Activated effector memory CD4-positive, alpha-beta T cell treated with anti-CD3 and anti-CD28 coated beads, Interleukin-2, amount 50 U/mL, for 16 hours (primary cell): ENCODE data around the gene EFNA2.

Experiments used
- DNase-seq: peaks from one replicate; pipeline ENCODE4 v3.0.0-alpha.2; 2020

The EFNA2 gene

DNA sequence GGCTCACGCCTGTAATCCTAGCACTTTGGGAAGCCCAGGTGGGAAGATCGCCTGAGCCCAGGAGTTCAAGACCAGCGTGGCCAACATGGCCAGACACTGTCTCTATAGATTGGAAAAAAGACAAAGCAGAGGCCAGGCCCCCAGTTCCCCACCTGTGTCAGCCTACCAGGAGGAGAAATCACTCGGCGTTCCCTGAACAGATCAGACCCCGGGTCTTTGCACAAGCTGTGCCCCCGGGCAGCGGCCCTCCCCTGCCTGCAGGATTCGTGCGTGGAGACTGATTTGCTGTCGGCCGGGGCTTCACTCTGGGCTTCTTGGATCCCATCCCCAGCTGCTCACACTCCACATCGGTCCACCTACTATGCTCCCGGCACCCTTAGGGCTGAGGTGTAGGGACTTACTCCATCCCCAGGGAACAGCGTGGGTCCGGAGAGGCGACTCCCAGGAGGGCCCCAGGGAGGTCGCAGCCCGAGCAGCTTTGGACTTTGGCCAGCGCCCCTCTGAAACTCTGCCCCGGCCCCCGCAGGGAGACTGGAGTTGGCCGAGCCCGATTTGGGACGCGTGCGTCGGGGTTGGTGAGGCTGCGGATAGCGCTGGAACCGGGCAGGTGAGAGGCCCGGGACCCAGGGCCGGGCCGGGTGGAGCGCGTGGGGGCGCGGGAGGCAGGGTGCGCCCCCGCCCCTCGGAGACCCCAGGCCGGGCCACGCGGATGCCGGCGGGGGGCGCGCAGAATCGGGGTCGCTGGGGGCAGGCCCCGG, 515 bp upstream of the EFNA2 start:
- DNase-seq, result no peak

DNA sequence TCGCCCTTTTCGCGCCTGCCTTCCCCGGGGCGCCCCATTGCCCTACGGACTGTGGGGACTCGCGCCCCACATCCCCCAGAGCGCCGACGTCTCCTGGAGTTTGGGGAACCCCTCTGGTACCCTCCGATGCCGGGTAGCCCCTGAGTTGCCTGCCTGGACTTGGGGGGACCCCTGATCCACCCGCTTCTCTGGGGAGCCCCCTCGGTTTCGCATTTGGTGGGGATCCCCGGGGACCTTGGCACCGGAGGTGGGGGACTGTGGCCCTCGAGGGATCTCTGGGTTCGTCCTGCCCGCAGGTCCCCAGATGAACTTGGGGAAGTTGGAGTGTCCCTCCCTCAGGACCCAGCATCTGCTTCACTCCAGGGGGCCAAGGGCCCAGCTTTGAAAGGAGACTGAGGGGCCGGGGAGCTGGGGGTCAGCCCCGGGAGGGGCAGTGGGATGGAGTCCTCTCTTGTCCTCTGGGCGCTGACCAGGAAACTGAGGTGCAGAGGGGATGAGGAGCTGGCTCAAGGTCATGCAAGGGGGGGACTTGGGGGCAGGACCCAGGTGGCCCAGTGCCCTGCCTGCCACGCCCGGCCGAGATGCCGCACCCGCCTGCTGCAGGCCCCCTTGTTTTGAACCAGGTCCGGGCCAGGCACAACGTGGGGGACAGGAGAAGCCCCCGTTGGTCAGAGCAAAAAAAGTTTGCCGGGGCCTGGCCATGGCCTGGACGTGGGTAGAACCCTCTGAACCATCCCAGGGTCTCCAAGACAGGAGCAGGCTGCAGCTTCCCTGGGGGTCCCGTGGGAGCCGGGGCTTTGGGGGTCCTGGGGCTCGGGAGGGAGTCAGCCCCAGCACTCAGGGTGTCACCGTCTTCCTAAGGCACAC, 1.0 kb downstream of the EFNA2 start:
- no peak for DNase-seq

DNA sequence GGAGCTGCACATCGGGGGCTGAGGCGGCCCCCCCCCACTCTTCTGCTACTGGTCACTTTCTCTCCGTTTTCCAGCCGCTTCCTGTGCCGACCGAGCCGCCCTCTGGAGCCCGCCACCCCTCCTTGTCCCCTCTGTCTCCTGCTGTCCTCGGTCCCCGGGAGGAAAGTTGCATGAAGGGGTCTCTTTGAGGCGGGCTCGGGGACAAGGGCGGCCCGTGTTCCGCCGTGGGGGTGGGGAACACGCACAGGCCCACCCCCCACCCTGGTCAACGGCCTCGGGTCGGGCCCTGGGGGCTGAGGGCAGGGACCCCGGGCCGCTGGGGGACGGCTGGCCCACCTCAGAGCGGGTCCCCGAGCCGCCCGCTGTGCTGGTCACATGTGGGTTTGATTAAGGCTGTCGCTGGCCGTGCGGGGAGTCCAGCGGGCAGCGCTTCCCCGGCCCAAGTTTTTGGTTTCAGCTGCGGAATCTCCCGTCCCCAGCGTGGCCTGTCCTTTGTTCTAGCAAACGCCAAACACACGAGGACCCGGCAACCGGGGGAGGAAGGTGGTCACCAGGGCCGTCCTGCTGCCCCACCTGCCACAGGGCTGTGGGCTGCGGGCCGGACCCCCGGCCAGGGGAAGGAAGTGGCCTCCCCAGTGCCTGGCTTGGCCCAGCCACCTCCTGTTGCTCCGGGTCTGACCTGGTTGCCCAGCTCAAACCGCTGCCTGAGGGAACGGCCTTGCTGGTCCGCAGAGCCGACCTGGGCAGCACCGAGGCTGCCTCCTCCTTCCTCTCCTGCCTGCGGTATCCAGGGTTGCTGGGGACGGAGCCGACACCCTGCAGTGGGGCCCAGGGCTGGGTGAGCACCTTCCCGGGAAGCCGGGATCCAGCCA, 1.9 kb downstream of the EFNA2 start:
- no peak for DNase-seq

DNA sequence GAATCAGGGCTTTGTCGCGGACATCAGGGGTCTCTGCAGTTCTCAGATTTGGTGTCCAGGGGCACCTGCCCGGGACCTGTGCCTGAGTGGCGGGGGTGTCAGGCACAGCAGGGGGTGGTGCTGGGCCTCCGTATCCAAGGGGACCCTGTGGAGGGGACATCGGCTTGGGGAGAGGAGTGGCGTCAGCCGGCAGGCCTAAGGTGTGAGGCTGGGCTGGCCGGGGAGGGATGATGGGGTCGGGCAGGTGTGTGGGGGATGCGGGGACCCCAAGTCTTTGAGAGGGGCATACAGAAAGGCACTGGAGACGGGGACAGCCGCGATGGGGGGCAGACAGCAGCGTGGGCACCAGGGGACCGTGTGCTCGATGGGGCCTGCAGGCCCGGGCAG, 2.5 kb downstream of the EFNA2 start:
- no peak for DNase-seq

DNA sequence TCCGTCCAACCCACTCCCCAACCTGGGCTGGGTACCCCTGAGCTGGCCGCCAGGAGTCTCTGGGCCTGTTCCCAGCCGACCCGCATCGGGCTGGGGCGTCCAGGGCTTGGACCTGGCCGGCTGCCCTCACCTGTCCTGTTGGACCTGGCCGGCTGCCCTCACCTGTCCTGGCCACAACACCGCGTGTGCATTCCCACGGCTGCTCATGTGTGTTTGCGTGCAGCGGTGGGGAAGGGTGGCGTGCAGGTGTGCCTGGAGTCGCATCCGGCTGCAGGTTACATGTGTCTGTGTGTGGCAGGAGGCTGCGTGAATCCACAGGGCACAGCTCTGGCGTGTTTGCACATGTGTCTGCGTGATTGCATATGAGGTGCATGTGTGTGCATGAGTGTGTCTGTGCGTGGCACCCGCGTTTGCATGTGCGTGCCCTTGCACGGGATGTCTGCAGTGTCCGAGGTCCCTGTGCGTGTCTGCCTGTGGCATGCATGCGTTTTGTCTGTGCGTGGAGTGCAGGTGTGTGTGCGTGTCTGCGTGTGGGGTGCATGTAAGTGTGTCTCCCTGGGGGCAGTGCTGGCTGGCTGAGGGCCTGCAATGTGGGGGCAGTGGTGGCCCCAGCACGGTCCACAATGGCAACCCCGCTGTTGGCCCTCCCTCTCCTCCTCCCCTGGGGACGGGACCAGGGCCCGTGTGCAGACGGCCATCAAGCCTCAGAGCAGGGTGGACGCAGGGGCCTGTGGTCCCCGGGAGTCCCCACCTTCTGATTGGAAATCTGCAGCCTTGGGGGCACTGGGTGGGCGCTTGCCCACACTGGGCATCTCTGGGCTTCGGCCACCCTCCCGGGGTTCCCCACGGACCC, 3.4 kb downstream of the EFNA2 start:
- DNase-seq, result no peak

DNA sequence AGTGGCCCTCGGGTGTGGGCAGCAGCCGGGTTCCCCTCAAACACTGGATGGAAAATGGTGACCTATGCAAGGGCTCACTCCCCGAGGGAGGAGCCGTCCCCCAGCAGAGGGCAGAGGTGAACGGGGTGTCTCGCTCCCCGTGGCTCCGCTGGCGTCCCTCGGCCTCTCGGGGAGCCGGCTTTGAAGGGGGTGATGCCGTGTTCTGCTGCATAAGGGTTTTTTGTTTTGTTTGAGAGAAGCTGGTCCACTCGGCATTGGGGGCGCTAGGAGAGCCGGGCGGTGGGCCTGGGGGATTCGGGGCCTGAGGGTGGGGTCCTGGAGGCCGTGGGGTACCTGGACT, 4.0 kb downstream of the EFNA2 start:
- no peak for DNase-seq

DNA sequence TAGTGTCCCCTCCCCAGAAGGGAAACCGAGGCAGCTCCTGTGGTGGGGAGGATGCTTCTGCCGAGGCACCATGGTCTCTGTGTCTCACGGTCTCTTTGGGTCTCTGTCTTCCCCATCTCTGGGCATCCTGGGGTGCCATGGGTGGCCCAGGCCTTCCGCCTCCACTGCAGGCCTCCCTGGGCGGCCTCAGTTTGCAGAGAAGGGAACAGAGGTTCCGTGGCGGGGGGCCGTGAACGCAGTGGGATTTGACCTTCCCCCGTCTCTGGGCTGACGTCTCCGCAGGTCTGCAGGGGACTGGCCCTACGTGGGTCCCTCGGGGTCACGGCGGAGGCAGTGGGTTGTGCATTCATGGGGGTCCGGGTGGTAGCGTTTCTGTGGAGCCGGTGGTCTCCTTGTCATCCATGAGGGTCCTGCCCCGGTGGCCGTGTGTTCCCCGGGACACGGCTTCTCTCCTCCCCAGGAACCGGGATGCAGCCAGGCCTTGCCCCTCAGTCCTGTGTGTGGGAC, 4.6 kb downstream of the EFNA2 start:
- DNase-seq, result no peak

DNA sequence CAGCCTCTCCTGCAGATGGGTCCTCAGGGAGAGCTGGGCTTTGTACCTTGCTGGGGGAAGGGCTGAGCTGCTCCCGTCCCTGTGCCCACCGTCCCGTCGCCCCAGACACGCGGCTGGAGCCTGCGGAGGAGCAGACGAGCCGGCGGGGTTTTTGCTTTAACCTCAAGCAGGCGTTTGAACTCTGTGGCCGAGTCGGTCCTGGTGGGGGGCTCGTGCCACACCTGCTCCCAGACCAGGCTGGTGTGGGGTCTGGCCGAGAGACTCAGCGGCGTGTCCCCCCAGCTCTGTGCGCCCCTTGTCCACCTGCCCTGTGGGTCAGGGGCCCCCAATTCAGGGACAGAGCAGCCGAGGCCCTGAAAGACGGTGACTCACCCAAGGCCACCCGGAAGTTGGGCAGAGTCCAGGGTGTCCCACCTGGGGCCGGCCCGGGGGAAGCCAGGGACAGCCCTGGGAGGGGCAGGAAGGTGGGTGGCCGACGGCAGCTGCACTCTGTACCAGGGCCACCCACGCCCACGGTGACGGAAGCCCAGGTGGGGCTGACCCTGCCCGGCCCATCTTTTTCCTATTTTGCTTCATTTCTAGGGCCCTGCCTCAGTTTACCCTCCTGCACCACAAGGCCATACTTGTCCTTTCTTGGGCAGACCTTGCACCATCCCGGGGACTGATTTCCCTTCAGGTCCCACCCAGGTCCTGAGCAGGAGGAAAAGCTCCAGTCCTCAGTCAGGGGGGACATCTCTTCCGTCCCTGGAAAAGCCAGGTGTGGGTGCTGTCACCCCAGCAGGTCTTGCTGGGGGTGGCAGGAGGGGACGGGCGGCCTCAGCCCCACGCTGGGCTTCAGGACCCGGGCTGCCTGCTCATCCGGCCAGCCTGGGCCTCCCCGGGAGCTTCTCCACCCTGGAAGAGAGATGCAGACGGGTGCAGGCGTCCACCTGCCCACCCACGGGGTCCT, 5.3 kb downstream of the EFNA2 start:
- no peak for DNase-seq

DNA sequence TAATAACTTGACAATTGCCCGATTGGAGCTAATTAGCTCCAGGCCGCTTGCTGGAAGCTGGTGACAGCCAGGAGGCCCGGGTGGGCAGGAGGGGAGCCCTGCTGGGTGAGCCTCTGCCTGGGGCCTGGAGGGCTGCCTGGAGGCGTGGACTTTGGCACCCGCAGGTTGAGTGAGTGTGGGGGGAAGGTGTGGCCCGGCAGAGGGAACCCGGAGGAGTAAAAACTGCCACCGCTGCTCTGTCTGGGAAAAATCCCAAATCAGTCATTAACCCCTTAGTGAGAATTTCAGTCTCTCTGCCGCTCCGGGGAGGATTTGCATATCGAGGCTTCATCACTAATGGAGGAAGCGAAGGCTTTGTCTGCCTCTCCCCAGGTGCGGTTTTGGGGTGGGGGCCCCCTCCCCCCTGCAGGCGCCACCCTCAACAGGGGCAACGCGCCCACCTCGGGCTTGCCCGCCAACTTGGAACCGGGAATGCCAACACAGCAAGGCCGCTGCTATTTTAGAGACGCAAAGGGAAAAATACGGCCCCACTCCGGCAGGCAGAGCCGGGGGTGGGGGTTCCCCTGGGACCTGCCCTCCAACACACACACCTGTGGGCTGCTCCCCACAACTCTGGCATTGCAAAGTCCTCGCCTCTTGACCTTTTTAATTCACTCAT, 6.2 kb downstream of the EFNA2 start:
- DNase-seq, result no peak

DNA sequence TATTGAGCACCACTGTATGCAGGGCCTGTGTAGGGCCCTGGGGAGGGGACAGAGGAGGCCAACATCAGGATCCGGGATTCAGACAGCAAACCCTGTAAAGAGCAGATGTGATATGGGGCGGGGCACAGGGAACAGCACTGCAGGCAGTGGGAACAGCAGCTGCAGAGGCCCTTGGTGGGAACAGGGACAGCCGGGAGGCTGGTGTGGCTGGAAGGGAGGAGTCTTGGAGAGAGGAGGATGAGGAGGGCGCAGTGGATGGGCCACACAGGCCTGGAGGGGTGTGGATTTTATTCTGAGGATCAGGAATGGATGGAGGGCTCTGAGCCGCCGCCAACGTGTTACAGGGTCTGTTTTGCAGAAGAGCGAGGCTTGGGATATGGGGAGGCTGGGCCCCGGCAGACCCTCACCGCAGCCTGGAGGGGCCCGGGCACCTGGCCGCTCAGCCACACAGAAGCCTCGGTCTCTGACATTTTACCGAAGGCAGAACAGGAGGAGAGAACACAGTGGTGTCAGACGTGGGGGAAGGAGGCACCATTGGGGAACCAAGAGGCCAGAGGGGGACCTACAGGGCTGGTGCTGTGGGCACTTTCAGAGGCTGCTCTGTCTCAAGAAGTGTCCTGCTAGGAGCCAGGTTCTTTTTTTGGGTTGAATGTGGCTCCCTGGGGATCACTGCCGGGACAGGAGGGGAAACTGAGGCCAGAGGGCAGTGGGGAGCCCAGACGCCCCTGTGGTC, 6.9 kb downstream of the EFNA2 start:
- DNase-seq, result no peak

DNA sequence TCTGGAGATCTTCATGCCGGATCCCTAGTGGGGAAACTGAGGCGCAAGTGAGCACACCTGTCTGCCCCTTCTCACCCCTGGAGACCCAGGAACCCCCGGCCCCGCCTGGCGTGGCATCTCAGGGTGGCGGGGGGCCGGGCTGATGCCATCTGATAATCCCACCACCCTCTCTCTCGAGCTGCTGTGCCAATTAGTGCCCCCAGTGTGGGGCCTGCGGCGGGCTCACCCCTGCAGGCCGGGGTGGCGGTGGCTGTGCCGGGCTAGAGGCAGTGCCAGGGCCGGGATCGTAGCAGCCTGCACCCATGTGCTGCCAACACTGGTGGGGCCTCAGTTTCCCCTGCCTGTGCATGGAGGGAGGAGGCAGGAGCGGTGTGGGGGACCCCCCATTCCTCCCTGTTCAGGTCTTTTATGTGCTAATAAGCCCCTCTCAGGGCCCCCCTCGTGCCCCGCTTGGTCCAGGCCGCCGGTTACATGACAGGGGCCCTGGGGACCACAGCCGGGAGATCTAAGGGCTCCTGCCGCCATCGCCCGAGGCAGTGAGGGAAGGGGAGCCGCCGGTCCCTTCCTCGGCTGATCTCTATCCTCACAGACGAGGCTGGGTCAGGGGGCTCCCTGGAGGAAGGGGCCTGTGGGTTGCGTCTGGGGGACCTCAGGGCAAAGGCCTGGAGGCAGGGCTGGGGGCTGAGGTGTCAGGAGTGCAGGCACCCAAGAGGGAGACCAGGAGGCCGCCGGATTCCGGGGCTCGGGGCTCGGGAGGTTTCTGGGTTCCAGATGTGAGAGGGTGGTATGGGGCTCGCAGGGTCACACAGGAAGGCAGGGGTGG, 8.3 kb downstream of the EFNA2 start:
- DNase-seq, result no peak

DNA sequence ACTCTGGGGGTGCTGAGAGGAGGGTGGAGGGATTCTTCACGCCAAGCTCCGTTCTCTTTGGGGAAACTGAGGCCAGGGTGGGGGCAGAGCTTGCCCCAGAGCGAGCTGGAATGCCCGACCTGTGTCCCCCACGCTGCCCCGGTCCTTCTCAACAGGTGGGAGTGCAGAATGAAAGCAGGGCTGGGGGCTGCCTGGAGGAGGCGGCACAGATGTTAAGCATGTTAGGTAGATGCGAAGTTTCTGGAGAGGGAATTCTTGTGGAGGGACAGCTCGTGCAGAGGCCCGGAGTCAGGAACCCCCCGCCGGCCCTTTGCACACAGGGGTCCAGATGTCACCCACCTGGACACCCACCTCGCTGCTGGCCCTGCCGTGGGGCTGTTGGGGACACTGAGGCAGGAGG, 9.0 kb downstream of the EFNA2 start:
- no peak for DNase-seq

DNA sequence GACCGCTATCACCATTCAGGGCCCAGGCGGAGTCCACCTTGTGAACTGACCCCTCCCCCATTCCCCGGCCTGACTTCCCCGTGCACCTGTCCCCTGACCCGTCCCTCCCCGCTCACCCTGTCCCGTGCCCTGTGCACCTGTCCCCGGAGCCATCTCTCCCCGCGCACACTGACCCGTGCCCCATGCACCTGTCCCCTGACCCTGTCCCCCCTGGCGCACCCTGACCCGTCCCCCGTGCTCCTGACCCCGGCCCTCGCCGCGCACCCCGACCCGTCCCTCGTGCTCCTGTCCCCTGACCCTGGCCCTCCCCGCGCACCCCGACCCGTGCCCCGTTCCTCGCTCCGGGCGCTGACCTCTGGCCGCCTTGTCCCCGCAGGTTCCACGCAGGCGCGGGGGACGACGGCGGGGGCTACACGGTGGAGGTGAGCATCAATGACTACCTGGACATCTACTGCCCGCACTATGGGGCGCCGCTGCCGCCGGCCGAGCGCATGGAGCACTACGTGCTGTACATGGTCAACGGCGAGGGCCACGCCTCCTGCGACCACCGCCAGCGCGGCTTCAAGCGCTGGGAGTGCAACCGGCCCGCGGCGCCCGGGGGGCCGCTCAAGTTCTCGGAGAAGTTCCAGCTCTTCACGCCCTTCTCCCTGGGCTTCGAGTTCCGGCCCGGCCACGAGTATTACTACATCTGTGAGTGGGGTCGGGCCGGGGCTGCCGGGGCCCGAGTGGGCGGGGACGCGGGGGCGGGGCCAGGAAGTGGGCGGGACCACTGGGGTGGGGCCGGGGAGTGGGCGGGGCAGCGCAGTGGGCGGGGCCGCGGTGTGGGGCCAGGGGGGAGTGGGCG, 9.7 kb downstream of the EFNA2 start:
- peak; percentile 83 for DNase-seq

DNA sequence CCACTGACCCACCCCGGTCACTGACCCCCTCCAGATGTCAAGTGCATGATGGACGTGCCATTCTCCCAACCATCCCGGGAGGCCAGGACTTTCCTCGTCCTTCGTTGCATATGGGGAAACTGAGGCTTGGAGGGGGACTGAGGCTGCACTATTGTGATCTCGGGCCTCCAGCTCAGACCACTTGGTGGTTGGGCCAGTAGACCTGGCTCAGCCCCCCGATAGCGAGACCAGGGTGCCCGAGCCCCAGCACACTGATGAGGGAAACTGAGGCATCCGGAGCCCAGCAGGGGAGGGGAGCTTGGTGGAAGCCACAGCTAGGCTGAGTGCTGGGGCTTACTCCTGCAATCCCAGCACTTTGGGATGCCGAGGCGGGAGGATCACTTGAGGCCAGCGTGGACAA, 10.4 kb downstream of the EFNA2 start:
- DNase-seq, result no peak

DNA sequence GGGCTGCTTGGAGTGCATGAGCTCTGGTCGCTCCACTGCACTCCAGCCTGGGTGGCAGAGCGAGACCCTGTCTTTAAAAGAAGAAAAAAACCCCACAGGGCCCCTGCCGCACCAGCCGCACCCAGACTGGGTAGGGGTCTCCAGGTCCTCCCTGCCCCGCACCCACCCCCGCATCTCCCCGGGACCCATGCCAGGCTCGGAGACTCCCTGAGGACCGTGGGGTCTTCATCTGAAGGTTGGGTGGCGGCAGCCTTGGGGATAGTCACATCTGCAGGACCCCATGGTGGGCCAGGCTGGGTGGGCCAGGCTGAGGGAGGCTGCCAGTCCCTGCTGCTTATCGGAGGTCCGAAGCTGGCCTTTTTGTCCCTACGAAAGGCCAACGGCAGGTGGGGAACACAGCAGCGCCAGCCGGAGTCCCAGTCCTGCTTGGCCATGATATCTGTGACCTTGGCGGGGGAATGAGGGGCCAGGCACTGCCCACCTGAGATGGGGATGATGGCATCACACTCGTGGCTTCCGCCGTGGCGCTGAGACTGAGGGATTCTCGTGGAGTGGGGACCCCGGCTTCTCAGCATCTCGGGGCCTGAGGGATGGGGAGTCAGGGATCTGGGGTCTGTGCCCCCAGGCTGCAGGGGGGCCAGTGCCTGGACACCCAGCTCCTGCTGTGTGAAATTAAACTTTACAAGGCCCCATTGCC, 11.1 kb downstream of the EFNA2 start:
- DNase-seq, result no peak

DNA sequence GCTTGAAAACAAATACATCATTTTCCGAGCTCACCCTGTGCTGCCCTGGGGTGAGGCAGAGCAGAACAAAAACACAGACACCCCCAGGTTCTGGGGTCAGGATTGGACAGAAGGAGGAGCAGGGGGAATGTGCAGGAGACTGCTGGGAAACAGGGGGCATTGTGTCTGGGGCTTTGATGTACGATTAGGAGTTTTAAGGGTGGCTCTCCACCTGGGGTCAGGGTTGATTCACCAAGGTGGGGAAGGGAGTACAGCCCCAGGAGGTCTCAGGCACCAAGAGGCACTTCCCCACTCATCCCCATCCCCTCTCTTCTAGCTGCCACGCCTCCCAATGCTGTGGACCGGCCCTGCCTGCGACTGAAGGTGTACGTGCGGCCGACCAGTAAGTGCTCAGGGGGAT, 12.6 kb downstream of the EFNA2 start:
- no peak for DNase-seq

DNA sequence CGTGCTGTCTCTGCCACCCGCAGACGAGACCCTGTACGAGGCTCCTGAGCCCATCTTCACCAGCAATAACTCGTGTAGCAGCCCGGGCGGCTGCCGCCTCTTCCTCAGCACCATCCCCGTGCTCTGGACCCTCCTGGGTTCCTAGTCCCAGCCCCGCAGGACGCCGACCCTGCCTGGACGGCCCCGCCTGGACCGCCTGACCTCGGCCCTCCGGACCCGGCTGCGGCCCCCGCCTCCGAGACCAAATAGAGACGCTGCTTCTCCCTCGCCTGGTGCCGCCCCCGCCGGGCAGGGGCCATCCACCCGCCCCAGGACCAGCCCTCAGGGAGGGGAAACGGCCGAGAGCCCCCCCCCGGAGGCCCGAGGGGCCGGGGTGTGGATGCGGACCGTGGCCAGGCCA, 14.1 kb downstream of the EFNA2 start:
- no peak for DNase-seq
